ENCODE measurements around the gene FIBCD1. TPM values are rescaled to one million over a fixed set of nuclear protein-coding genes. Genes with fewer than 3 reads are reported as not detected.
A peak's percentile ranks its signal among the peaks of the same experiment; 100 is the strongest.

FIBCD1 gene
- total and polyA plus RNA-seq, 4 donors, result 0.97 to 7.7 (median 4.1) TPM

DNA sequence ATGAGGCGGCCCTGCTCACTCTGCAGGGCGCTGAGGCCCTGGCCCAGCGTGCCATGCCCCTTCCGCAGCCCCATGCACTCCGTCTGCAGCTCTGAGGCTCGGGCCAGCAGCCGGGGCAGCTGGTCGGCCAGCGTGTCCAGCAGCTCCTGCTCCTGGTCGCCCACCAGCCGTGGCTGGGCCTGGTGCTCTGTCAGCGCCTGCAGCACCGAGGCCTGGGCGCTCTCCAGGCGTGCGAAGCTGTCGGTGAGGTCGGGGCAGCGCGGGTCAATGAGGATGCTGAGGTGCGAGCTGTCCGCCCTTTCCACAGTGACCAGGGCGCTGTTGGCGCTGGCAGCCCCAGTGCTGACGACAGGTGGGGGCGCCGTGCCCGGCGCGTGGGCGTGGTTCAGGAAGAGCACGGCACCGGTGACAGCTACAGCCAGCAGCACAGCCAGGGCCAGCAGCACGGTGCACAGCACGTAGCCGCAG, 9.4 kb downstream of the FIBCD1 start:
- Histone ChIP-seq H3K9me3 (ENCODE audit: control insufficient read depth in 4 of 4, insufficient read depth in 3 of 4, low read length in 3 of 4) (peaks cover 0 to 2% (median 0%) of the 10 kb centered on the region in 4 donors), H3K27me3 (ENCODE audit: control insufficient read depth in 3 of 3, insufficient read depth in 3 of 3, low read length in 2 of 3) (peaks cover 0 to 15% (median 0%) of the 10 kb centered on the region in 3 donors), H3K36me3 (ENCODE audit: control insufficient read depth in 4 of 4, insufficient read depth in 4 of 4, low read length in 4 of 4) (no peaks in the 10 kb centered on the region), H3K4me1 (ENCODE audit: control insufficient read depth in 5 of 5, insufficient read depth in 5 of 5, low read length in 5 of 5) (peaks cover 0 to 35% (median 0%) of the 10 kb centered on the region in 5 donors), H3K4me3 (no peak overlapping the region), H3K9ac (ENCODE audit: insufficient read depth in 1 of 2, low read length in 2 of 2) (no peak overlapping the region), H3K27ac (ENCODE audit: low read depth in 1 of 2, low read length in 1 of 2) (no peak overlapping the region)
- DNase-seq (no peak), ATAC-seq (ENCODE audit: insufficient read depth, low FRiP score) (no peak)
- TF ChIP-seq, protein P1, sequence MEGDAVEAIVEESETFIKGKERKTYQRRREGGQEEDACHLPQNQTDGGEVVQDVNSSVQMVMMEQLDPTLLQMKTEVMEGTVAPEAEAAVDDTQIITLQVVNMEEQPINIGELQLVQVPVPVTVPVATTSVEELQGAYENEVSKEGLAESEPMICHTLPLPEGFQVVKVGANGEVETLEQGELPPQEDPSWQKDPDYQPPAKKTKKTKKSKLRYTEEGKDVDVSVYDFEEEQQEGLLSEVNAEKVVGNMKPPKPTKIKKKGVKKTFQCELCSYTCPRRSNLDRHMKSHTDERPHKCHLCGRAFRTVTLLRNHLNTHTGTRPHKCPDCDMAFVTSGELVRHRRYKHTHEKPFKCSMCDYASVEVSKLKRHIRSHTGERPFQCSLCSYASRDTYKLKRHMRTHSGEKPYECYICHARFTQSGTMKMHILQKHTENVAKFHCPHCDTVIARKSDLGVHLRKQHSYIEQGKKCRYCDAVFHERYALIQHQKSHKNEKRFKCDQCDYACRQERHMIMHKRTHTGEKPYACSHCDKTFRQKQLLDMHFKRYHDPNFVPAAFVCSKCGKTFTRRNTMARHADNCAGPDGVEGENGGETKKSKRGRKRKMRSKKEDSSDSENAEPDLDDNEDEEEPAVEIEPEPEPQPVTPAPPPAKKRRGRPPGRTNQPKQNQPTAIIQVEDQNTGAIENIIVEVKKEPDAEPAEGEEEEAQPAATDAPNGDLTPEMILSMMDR (IDR thresholded peaks at IDR 0.05; ENCODE audit: control extremely low read depth, extremely low read depth), result no peak
- 86 to 88% methylated on average over 36 of the region's 36 CpGs for WGBS, 2 donors

DNA sequence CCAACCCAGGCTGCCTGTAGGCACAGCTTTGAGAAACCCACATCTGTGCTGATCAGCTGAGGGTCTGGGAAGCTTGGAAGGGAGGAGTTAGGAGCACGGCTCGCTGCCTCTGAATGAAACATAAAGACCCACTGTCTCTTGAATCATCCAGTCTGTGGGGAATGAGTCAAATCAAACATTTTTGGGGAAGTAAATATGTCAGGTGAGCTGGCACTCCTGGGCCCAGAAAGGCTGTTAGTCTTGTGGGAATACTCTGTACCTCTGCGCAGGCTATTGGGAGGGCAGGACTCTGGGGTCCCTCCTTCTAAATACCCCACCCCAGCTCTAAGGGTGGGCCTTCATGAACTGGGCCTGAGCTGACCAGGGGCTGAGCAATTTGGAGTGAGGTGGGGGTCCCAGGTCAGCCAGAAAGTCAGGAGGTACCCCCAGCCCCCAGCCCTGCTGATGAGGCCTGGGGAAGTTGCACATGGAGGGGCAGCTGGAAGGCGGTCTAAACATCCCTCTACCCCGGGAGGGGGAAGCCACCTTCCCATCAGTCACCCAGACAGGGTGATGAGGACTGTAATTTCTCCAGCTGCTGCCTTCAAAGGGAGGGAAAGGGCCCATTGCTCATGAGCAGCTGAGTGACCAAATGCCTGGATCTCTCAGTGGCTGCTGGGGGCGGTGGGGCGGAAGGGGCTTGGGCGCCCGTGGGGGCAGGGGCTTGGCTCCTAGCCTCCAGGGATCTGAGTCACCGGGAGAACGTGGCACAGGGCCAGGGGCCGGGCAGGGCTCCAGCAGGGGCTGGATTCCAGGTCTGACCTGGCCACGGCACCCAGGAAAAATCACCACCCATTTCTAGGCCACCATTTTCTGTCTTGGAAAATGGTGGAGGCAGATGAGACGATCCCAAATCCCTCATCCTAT, 10.8 kb downstream of the FIBCD1 start:
- Histone ChIP-seq H3K9ac (ENCODE audit: insufficient read depth in 1 of 2, low read length in 2 of 2) (no peak overlapping the region), H3K27me3 (ENCODE audit: control insufficient read depth in 3 of 3, insufficient read depth in 3 of 3, low read length in 2 of 3) (peaks cover 0 to 13% (median 0%) of the 10 kb centered on the region in 3 donors), H3K4me3 (no peak overlapping the region), H3K4me1 (ENCODE audit: control insufficient read depth in 5 of 5, insufficient read depth in 5 of 5, low read length in 5 of 5) (peaks cover 0 to 23% (median 0%) of the 10 kb centered on the region in 5 donors), H3K36me3 (ENCODE audit: control insufficient read depth in 4 of 4, insufficient read depth in 4 of 4, low read length in 4 of 4) (no peaks in the 10 kb centered on the region), H3K9me3 (ENCODE audit: control insufficient read depth in 4 of 4, insufficient read depth in 3 of 4, low read length in 3 of 4) (peaks cover 0 to 2% (median 0%) of the 10 kb centered on the region in 4 donors), H3K27ac (ENCODE audit: low read depth in 1 of 2, low read length in 1 of 2) (no peak overlapping the region)
- 51 to 66% methylated on average over 14 of the region's 14 CpGs for WGBS, 2 donors
- TF ChIP-seq, protein P1 (IDR thresholded peaks at IDR 0.05; ENCODE audit: control extremely low read depth, extremely low read depth), result no peak
- ATAC-seq (ENCODE audit: insufficient read depth, low FRiP score) (no peak), DNase-seq (peak in 1 of 3 donors; percentile 35)

DNA sequence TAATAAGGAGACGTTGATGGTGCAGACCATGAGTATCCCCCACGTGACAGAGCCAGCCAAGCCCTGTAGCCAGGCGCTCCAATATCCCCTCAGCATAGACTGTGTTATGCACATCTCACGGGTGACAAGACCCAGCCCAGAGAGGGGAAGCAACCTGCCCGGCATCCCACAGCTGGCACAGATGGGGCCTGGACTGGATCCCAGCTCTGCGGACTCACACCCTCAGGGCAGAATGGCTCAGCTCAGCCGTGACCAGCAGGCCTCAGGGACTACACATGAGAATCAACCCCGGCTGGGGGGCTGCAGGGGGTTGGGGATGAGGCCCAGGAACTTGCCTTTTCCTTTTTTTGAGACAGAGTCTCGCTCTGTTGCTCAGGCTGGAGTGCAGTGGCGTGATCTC, 11.7 kb downstream of the FIBCD1 start:
- no peak overlapping the region for H3K4me3 ChIP-seq
- H3K27ac ChIP-seq (ENCODE audit: low read depth in 1 of 2, low read length in 1 of 2), result no peak overlapping the region
- H3K9me3 ChIP-seq (ENCODE audit: control insufficient read depth in 4 of 4, insufficient read depth in 3 of 4, low read length in 3 of 4), result peaks cover 0 to 2% (median 0%) of the 10 kb centered on the region in 4 donors
- peaks cover 0 to 14% (median 0%) of the 10 kb centered on the region in 5 donors for H3K4me1 ChIP-seq (ENCODE audit: control insufficient read depth in 5 of 5, insufficient read depth in 5 of 5, low read length in 5 of 5)
- peaks cover 0 to 18% (median 0%) of the 10 kb centered on the region in 3 donors for H3K27me3 ChIP-seq (ENCODE audit: control insufficient read depth in 3 of 3, insufficient read depth in 3 of 3, low read length in 2 of 3)
- DNase-seq (no peak), ATAC-seq (ENCODE audit: insufficient read depth, low FRiP score) (no peak)
- TF ChIP-seq, protein P1 (IDR thresholded peaks at IDR 0.05; ENCODE audit: control extremely low read depth, extremely low read depth), result no peak
- H3K36me3 ChIP-seq (ENCODE audit: control insufficient read depth in 4 of 4, insufficient read depth in 4 of 4, low read length in 4 of 4), result no peaks in the 10 kb centered on the region
- WGBS, 2 donors, result 91 to 94% methylated on average over 10 of the region's 10 CpGs
- no peak overlapping the region for H3K9ac ChIP-seq (ENCODE audit: insufficient read depth in 1 of 2, low read length in 2 of 2)

Measured in lung (tissue), 12 donors.